ENCODE data around the gene HDAC7.

HDAC7 gene

GRCh38 chr12:47783821-47784819 is 35.6 kb downstream of the HDAC7 start:
- no peak overlapping the region for H3K4me3 ChIP-seq (replicated peaks in 1 of 2; ENCODE audit: low read depth in 2 of 2, low read length in 2 of 2)
- TF ChIP-seq, protein P1, sequence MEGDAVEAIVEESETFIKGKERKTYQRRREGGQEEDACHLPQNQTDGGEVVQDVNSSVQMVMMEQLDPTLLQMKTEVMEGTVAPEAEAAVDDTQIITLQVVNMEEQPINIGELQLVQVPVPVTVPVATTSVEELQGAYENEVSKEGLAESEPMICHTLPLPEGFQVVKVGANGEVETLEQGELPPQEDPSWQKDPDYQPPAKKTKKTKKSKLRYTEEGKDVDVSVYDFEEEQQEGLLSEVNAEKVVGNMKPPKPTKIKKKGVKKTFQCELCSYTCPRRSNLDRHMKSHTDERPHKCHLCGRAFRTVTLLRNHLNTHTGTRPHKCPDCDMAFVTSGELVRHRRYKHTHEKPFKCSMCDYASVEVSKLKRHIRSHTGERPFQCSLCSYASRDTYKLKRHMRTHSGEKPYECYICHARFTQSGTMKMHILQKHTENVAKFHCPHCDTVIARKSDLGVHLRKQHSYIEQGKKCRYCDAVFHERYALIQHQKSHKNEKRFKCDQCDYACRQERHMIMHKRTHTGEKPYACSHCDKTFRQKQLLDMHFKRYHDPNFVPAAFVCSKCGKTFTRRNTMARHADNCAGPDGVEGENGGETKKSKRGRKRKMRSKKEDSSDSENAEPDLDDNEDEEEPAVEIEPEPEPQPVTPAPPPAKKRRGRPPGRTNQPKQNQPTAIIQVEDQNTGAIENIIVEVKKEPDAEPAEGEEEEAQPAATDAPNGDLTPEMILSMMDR (IDR thresholded peaks at IDR 0.05; ENCODE audit: low read depth, low read length), result no peak
- no peak for DNase-seq (ENCODE audit: low read depth in 2 of 2)

DNA sequence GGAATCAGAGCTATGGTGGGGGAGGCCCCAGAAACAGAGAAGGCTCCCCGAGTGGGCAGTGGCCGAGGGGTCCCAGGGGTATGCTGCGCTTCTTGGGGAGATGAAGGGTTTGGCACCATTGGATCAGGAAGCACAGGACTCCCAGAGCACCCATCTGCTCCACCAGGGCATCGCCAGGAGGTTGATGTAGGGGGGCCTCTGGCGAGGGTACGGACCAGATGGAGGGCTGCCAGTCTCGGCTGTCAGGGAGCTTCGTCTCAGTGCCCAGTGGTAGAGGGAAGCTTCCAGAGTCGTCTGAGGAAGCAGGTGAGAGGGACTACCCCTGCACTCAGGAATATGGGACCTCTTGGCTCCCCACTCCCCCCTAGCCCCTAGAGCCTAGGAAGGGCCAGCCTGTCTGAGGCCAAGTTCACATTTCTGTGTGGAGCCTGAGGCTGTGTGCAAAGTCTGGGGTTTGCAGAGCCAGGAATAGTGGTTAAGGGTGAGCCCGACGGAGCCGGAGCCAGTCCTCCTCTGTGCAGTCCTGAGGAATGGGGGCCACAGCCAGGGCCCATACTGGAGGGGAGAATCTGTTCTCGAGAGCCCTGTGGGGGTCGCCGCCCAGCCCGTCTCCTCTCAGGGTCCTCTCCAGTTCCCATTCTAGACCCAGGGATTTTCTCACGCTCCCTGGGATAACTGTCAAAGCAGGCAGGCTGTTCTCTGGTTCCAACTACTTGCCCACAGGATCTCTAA is 36.5 kb downstream of the HDAC7 start:
- no peak for DNase-seq (ENCODE audit: low read depth in 2 of 2)
- no peak overlapping the region for H3K4me3 ChIP-seq (replicated peaks in 1 of 2; ENCODE audit: low read depth in 2 of 2, low read length in 2 of 2)
- TF ChIP-seq, protein P1 (IDR thresholded peaks at IDR 0.05; ENCODE audit: low read depth, low read length), result no peak

GRCh38 chr12:47782372-47782770 is 37.3 kb downstream of the HDAC7 start:
- H3K4me3 ChIP-seq (replicated peaks in 1 of 2; ENCODE audit: low read depth in 2 of 2, low read length in 2 of 2), result no peak overlapping the region
- DNase-seq (ENCODE audit: low read depth in 2 of 2), result no peak
- TF ChIP-seq, protein P1 (IDR thresholded peaks at IDR 0.05; ENCODE audit: low read depth, low read length), result no peak

- TF ChIP-seq, protein P1 (IDR thresholded peaks at IDR 0.05; ENCODE audit: low read depth, low read length), result no peak
- no peak for DNase-seq (ENCODE audit: low read depth in 2 of 2)
- H3K4me3 ChIP-seq (replicated peaks in 1 of 2; ENCODE audit: low read depth in 2 of 2, low read length in 2 of 2), result no peak overlapping the region
Measured at GRCh38 chr12:47781479-47782371, 38.0 kb downstream of the HDAC7 start.

GRCh38 chr12:47779943-47780504 is 39.7 kb downstream of the HDAC7 start:
- DNase-seq (ENCODE audit: low read depth in 2 of 2), result no peak
- H3K4me3 ChIP-seq (replicated peaks in 1 of 2; ENCODE audit: low read depth in 2 of 2, low read length in 2 of 2), result no peak overlapping the region
- TF ChIP-seq, protein P1 (IDR thresholded peaks at IDR 0.05; ENCODE audit: low read depth, low read length), result no peak

Data from cardiac fibroblast (primary cell).